ENCODE data around the gene ABCA7.

Gene ABCA7

DNA sequence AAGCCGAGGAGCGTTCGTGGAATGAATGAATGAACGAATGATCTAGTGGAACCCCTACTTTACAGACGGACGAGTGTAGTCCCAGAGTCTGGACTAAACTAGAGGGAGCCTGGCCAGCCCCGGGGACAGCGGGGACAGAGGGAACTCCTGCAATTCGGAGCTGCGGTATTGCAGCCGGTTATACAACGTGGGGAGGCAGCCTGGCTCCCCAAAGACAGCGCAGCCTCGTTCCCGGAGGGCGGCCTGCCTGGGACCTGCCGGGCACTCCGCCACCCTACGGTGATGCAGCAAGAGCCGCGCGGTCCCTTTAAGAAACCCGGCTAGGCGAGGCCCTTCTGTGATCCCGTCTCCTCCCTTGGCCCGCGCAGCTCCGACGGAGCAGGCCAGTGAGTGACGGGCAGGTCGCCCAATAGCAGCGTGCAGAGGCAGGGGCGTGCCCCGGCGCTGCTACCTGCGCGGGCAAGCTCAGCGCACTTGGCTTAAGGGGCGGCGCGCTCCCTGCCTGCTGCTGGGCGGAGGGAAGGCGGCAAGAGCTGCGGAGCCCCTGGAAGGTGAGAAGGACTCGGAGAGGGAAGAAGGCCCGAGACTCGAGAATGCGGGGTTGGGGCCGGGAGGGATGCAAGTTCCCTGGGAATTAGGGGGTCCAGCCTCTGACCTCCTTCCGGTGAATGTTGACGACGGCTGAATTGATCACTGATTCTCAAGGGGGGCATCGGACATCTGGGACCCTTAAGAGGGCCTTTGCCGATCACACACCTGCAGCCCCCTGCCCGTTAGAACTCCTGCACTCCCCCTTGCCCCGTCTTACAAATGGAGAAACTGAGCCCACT, at the start of gene ABCA7:
TSS of gene ABCA7 (plus strand) at position 462 of the 830 bp plus-strand sequence. CDS start 1,255 bp downstream, outside the sequence.
- DNase-seq (ENCODE audit: low read depth), result peak; percentile 97
- no peaks in the 10 kb centered on the region for H3K9me3 ChIP-seq (ENCODE audit: control insufficient read depth, low read length)

GRCh38 chr19:990119-990571, 49.8 kb upstream of the ABCA7 start:
- Histone ChIP-seq H3K9ac (ENCODE audit: low read length) (no peak overlapping the region), H3K4me1 (ENCODE audit: control insufficient read depth, insufficient read depth, low read length) (peaks cover under 1% of the 10 kb centered on the region), H3K9me3 (ENCODE audit: control insufficient read depth, low read length) (no peaks in the 10 kb centered on the region), H3K4me3 (ENCODE audit: low read length) (no peak overlapping the region), H3K27me3 (replicated peaks; ENCODE audit: control insufficient read depth, insufficient read depth, low read length) (no peaks in the 10 kb centered on the region), H3K36me3 (ENCODE audit: control insufficient read depth, insufficient read depth, low read length, severe bottlenecking) (peaks cover 18% of the 10 kb centered on the region)
- no peak for DNase-seq (ENCODE audit: low read depth)

More for the DNA sequence above, at the start of gene ABCA7:
- H3K9ac ChIP-seq (ENCODE audit: low read length), result peak within 1 kb of the TSS; percentile 77
- H3K4me3 ChIP-seq (ENCODE audit: low read length), result peak within 1 kb of the TSS; percentile 85
- H3K27me3 ChIP-seq (replicated peaks; ENCODE audit: control insufficient read depth, insufficient read depth, low read length), result no peaks in the 10 kb centered on the region
- H3K36me3 ChIP-seq (ENCODE audit: control insufficient read depth, insufficient read depth, low read length, severe bottlenecking), result peaks cover 30% of the 10 kb centered on the region
- peaks cover 35% of the 10 kb centered on the region for H3K4me1 ChIP-seq (ENCODE audit: control insufficient read depth, insufficient read depth, low read length)

GRCh38 chr19:990746-991145, 49.2 kb upstream of the ABCA7 start:
- peaks cover 18% of the 10 kb centered on the region for H3K36me3 ChIP-seq (ENCODE audit: control insufficient read depth, insufficient read depth, low read length, severe bottlenecking)
- H3K4me1 ChIP-seq (ENCODE audit: control insufficient read depth, insufficient read depth, low read length), result no peaks in the 10 kb centered on the region
- H3K9me3 ChIP-seq (ENCODE audit: control insufficient read depth, low read length), result no peaks in the 10 kb centered on the region
- no peak overlapping the region for H3K4me3 ChIP-seq (ENCODE audit: low read length)
- no peaks in the 10 kb centered on the region for H3K27me3 ChIP-seq (replicated peaks; ENCODE audit: control insufficient read depth, insufficient read depth, low read length)
- H3K9ac ChIP-seq (ENCODE audit: low read length), result no peak overlapping the region
- DNase-seq (ENCODE audit: low read depth), result no peak

GRCh38 chr19:991174-991931, 48.6 kb upstream of the ABCA7 start:
- H3K27me3 ChIP-seq (replicated peaks; ENCODE audit: control insufficient read depth, insufficient read depth, low read length), result no peaks in the 10 kb centered on the region
- no peak overlapping the region for H3K4me3 ChIP-seq (ENCODE audit: low read length)
- no peaks in the 10 kb centered on the region for H3K9me3 ChIP-seq (ENCODE audit: control insufficient read depth, low read length)
- H3K36me3 ChIP-seq (ENCODE audit: control insufficient read depth, insufficient read depth, low read length, severe bottlenecking), result peaks cover 18% of the 10 kb centered on the region
- peak; percentile 58 for DNase-seq (ENCODE audit: low read depth)
- no peak overlapping the region for H3K9ac ChIP-seq (ENCODE audit: low read length)
- peaks cover 4% of the 10 kb centered on the region for H3K4me1 ChIP-seq (ENCODE audit: control insufficient read depth, insufficient read depth, low read length)

GRCh38 chr19:991932-992669, 47.8 kb upstream of the ABCA7 start:
- Histone ChIP-seq H3K4me3 (ENCODE audit: low read length) (no peak overlapping the region), H3K27me3 (replicated peaks; ENCODE audit: control insufficient read depth, insufficient read depth, low read length) (no peaks in the 10 kb centered on the region), H3K9ac (ENCODE audit: low read length) (no peak overlapping the region), H3K4me1 (ENCODE audit: control insufficient read depth, insufficient read depth, low read length) (peaks cover 5% of the 10 kb centered on the region), H3K9me3 (ENCODE audit: control insufficient read depth, low read length) (no peaks in the 10 kb centered on the region), H3K36me3 (ENCODE audit: control insufficient read depth, insufficient read depth, low read length, severe bottlenecking) (peaks cover 13% of the 10 kb centered on the region)
- DNase-seq (ENCODE audit: low read depth), result no peak

- Histone ChIP-seq H3K27me3 (replicated peaks; ENCODE audit: control insufficient read depth, insufficient read depth, low read length) (no peaks in the 10 kb centered on the region), H3K4me3 (ENCODE audit: low read length) (no peak overlapping the region), H3K9ac (ENCODE audit: low read length) (no peak overlapping the region), H3K4me1 (ENCODE audit: control insufficient read depth, insufficient read depth, low read length) (peaks cover 5% of the 10 kb centered on the region), H3K36me3 (ENCODE audit: control insufficient read depth, insufficient read depth, low read length, severe bottlenecking) (peaks cover 13% of the 10 kb centered on the region), H3K9me3 (ENCODE audit: control insufficient read depth, low read length) (no peaks in the 10 kb centered on the region)
- no peak for DNase-seq (ENCODE audit: low read depth)
Observed at GRCh38 chr19:992670-993055, 47.2 kb upstream of the ABCA7 start.

DNA sequence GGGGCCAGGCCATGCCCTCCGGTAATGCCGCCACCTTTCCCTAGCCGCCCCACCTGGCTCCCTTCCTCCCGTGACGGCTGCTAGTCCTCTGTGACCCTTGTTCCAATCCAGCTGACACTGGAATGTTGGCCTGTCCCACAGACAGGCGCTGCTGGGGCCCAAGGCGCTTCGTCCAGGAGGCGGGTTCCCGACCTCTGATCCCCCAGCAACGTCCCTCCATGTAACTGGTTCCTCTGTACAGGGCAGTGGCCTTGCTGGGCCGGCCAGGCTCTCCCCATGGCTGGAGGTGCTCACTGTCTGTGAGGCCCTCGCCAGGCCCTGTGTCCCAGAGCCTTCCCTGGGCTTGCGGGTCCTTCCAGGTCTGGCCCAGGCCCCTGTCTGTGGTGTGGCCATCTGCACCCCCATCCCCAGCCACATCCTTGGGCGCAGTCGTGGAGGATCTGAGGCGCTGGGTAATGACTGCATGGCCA, 46.5 kb upstream of the ABCA7 start:
- no peak overlapping the region for H3K9ac ChIP-seq (ENCODE audit: low read length)

GRCh38 chr19:993831-994393, 46.0 kb upstream of the ABCA7 start:
- Histone ChIP-seq H3K36me3 (ENCODE audit: control insufficient read depth, insufficient read depth, low read length, severe bottlenecking) (peaks cover 6% of the 10 kb centered on the region), H3K4me3 (ENCODE audit: low read length) (no peak overlapping the region), H3K4me1 (ENCODE audit: control insufficient read depth, insufficient read depth, low read length) (peaks cover 5% of the 10 kb centered on the region), H3K9me3 (ENCODE audit: control insufficient read depth, low read length) (no peaks in the 10 kb centered on the region), H3K27me3 (replicated peaks; ENCODE audit: control insufficient read depth, insufficient read depth, low read length) (peaks cover 6% of the 10 kb centered on the region), H3K9ac (ENCODE audit: low read length) (no peak overlapping the region)
- no peak for DNase-seq (ENCODE audit: low read depth)

More for the DNA sequence above, 46.5 kb upstream of the ABCA7 start:
- DNase-seq (ENCODE audit: low read depth), result no peak
- no peak overlapping the region for H3K4me3 ChIP-seq (ENCODE audit: low read length)
- H3K27me3 ChIP-seq (replicated peaks; ENCODE audit: control insufficient read depth, insufficient read depth, low read length), result peaks cover 4% of the 10 kb centered on the region
- H3K36me3 ChIP-seq (ENCODE audit: control insufficient read depth, insufficient read depth, low read length, severe bottlenecking), result peaks cover 9% of the 10 kb centered on the region
- no peaks in the 10 kb centered on the region for H3K9me3 ChIP-seq (ENCODE audit: control insufficient read depth, low read length)
- H3K4me1 ChIP-seq (ENCODE audit: control insufficient read depth, insufficient read depth, low read length), result peaks cover 5% of the 10 kb centered on the region

GRCh38 chr19:994516-994915, 45.4 kb upstream of the ABCA7 start:
- Histone ChIP-seq H3K4me3 (ENCODE audit: low read length) (no peak overlapping the region), H3K9ac (ENCODE audit: low read length) (no peak overlapping the region), H3K9me3 (ENCODE audit: control insufficient read depth, low read length) (no peaks in the 10 kb centered on the region), H3K36me3 (ENCODE audit: control insufficient read depth, insufficient read depth, low read length, severe bottlenecking) (peaks cover 6% of the 10 kb centered on the region), H3K27me3 (replicated peaks; ENCODE audit: control insufficient read depth, insufficient read depth, low read length) (peaks cover 12% of the 10 kb centered on the region), H3K4me1 (ENCODE audit: control insufficient read depth, insufficient read depth, low read length) (peaks cover 5% of the 10 kb centered on the region)
- DNase-seq (ENCODE audit: low read depth), result no peak

- H3K4me3 ChIP-seq (ENCODE audit: low read length), result no peak overlapping the region
- no peaks in the 10 kb centered on the region for H3K9me3 ChIP-seq (ENCODE audit: control insufficient read depth, low read length)
- H3K4me1 ChIP-seq (ENCODE audit: control insufficient read depth, insufficient read depth, low read length), result peaks cover 5% of the 10 kb centered on the region
- H3K9ac ChIP-seq (ENCODE audit: low read length), result no peak overlapping the region
- peaks cover 13% of the 10 kb centered on the region for H3K27me3 ChIP-seq (replicated peaks; ENCODE audit: control insufficient read depth, insufficient read depth, low read length)
- no peak for DNase-seq (ENCODE audit: low read depth)
- H3K36me3 ChIP-seq (ENCODE audit: control insufficient read depth, insufficient read depth, low read length, severe bottlenecking), result peaks cover 4% of the 10 kb centered on the region
Observed at GRCh38 chr19:995051-995827, 44.7 kb upstream of the ABCA7 start.

All from adipocyte (in vitro differentiated cells).